Loucy (cell line): Measurements from ENCODE around the gene UVRAG.

Experiments
- CTCF ChIP-seq: fragments of 200-600 bp; sonication (generic); conservative IDR thresholded peaks from 2 replicates; pipeline ENCODE4 v1.5.1; 2014; ENCODE audit warnings: mild to moderate bottlenecking, antibody characterized with exemption, low read length
- EZH2phosphoT487 ChIP-seq: fragments of 200-600 bp; IDR thresholded peaks from 2 replicates; pipeline ENCODE4 v1.6.1; 2018; ENCODE audit warnings: antibody characterized with exemption, mild to moderate bottlenecking, moderate library complexity, borderline replicate concordance

- TF ChIP-seq CTCF: no peak
- TF ChIP-seq EZH2phosphoT487: no peak
Observed at GRCh38 chr11:75815345-75816168, 547 bp downstream of the UVRAG start.
